ENCODE results near the gene TIMP2. TPM values are rescaled to one million over a fixed set of nuclear protein-coding genes. Genes with fewer than 3 reads are reported as not detected.

The TIMP2 gene
- total and polyA plus RNA-seq, 2 of the 8 experiments (the other 6 are each of a cell fraction or from before 2014, with no cell fraction given), result 18.2 to 43.3 TPM

DNA sequence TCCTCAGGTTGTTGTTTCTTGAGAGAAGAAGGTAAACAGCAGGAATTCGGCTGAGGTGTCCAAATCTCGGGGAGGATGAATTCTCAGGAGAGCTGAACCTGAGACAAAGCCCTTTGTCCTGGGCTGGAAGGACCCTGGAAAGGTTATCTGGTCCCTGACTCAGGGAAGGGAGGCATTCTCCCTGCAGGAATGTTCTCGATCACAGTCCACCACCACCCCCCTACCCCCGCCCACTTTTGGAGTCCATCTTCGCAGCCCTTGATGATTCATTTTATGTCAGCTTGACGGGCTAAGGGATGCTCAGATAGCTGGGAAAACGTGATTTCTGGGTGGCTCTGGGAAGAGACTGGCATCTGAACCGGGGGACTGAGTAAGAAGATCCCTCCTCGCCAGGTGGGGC lies 20.8 kb downstream of the TIMP2 start:
- Histone ChIP-seq H3K27ac (ENCODE audit: low read depth, low read length) (no peak overlapping the region), H2BK15ac (ENCODE audit: low read length) (no peak overlapping the region), H2BK20ac (ENCODE audit: low read length) (no peak overlapping the region), H3K36me3 (ENCODE audit: control insufficient read depth in 2 of 4, insufficient read depth in 4 of 4, low read length in 3 of 4) (peaks cover 0 to 3% (median 1%) of the 10 kb centered on the region in 4 experiments; a peak in 3 of 8 replicates), H3K9ac (replicated peaks in 1 of 4; ENCODE audit: extremely low read depth in 1 of 4, low read depth in 3 of 4, low read length in 3 of 4) (no peak overlapping the region), H3K23me2 (ENCODE audit: low read depth, low read length) (no peaks in the 10 kb centered on the region), H4K5ac (ENCODE audit: insufficient read length, low read depth, low read length) (no peak overlapping the region), H3K27me3 (replicated peaks in 1 of 4; ENCODE audit: control insufficient read depth in 3 of 4, extremely low read depth in 1 of 4, insufficient read depth in 3 of 4, low read length in 3 of 4) (no peaks in the 10 kb centered on the region; a peak in 1 of 7 replicates), H2AFZ (ENCODE audit: low read length) (no peak overlapping the region), H3K56ac (replicated peaks; ENCODE audit: insufficient read length, low read depth, low read length) (no peak overlapping the region), H3K23ac (ENCODE audit: insufficient read length) (no peak overlapping the region), H3K4me3 (ENCODE audit: extremely low read depth in 1 of 4, insufficient read depth in 2 of 4, low read depth in 3 of 4, low read length in 4 of 4) (no peak overlapping the region), H2AK5ac (ENCODE audit: low read depth, low read length) (no peak overlapping the region), H3K4me1 (replicated peaks in 1 of 4; ENCODE audit: control insufficient read depth in 3 of 4, insufficient read depth in 4 of 4, low read length in 3 of 4) (peaks cover 5 to 20% (median 9%) of the 10 kb centered on the region in 4 experiments), H3K79me2 (ENCODE audit: control insufficient read depth in 1 of 2, insufficient read depth in 2 of 2, low read length in 2 of 2) (peaks cover 0 to 27% of the 10 kb centered on the region in 2 experiments; a peak in 2 of 4 replicates), H4K91ac (replicated peaks; ENCODE audit: insufficient read length, low read length) (no peak overlapping the region), H3K4ac (replicated peaks; ENCODE audit: insufficient read length, low read depth, low read length) (no peak overlapping the region), H3K14ac (ENCODE audit: insufficient read length) (no peak overlapping the region), H2BK120ac (replicated peaks; ENCODE audit: low read depth, low read length) (no peak overlapping the region), H3K9me3 (ENCODE audit: insufficient read depth in 2 of 2, low read depth in 1 of 2, low read length in 1 of 2) (no peaks in the 10 kb centered on the region), H4K8ac (ENCODE audit: extremely low read depth, insufficient read depth, low read length) (no peak overlapping the region), H3K18ac (ENCODE audit: extremely low read depth, low read length) (no peak overlapping the region), H3K79me1 (ENCODE audit: low read depth, low read length) (peaks cover 9% of the 10 kb centered on the region), H3K4me2 (ENCODE audit: insufficient read depth in 1 of 2, low read depth in 2 of 2, low read length in 2 of 2) (no peak overlapping the region), H2BK5ac (ENCODE audit: low read depth, low read length) (no peak overlapping the region), H4K20me1 (replicated peaks in 1 of 2; ENCODE audit: control insufficient read depth in 1 of 2, insufficient read depth in 2 of 2, low read length in 2 of 2) (peaks cover 8 to 15% of the 10 kb centered on the region in 2 experiments), H2BK12ac (ENCODE audit: low read depth, low read length) (no peak overlapping the region)
- POLR2A ChIA-PET (ENCODE audit: partially characterized antibody), result interaction anchor here (0.8 to 1.2 kb wide), 3 partner anchors 12 to 19 kb away, joined by 3 to 4 read pairs (median 3); no protein-coding TSS in a partner anchor
- CTCF ChIA-PET (ENCODE audit: partially characterized antibody), result interaction anchor here (1.2 to 3.5 kb wide), 6 partner anchors 10 to 68 kb away, joined by 3 to 20 read pairs (median 6); no protein-coding TSS in a partner anchor
- TF ChIP-seq HDAC2 (IDR thresholded peaks at IDR 0.05; ENCODE audit: borderline replicate concordance in 1 of 2, low read depth in 2 of 2, low read length in 2 of 2) (no peak), SRF (IDR thresholded peaks at IDR 0.05; ENCODE audit: low read depth, low read length) (no peak), GTF2F1 (IDR thresholded peaks at IDR 0.05; ENCODE audit: borderline replicate concordance, low read depth, low read length) (no peak), TAF7 (optimal IDR thresholded peaks at IDR 0.05; ENCODE audit: borderline replicate concordance, low read depth, low read length) (no peak), JUND (IDR thresholded peaks at IDR 0.05; ENCODE audit: low read length) (no peak), EZH2 (IDR thresholded peaks at IDR 0.05; ENCODE audit: low read depth, low read length, severe bottlenecking) (no peak), SP1 (IDR thresholded peaks at IDR 0.05; ENCODE audit: low read depth, low read length) (no peak)
- DNase-seq (ENCODE audit: low read depth in 1 of 2, low spot score in 2 of 2), result no peak
- no peak for FAIRE-seq
- WGBS, 2 experiments (ENCODE audit: extremely low coverage in 1 of 2, insufficient coverage in 1 of 2, insufficient read length in 1 of 2, insufficient replicate concordance in 2 of 2, low coverage in 1 of 2, low lambda C conversion rate in 2 of 2, missing lambda C conversion rate in 1 of 2), result 84% methylated on average over 8 of the region's 9 CpGs; no CpG with 5 or more reads in 1 of the 2 experiments

Measured in H1 (cell line).